Heart left ventricle (tissue), 16 donors: ENCODE measurements around the gene DGKB. TPM values are rescaled to one million over a fixed set of nuclear protein-coding genes. Genes with fewer than 3 reads are reported as not detected.
A peak's percentile ranks its signal among the peaks of the same experiment; 100 is the strongest.

Source experiments
- ATAC-seq, 4 donors: fragments of 200-7000 bp; cut with Tn5 transposase; one replicate each; pipeline ENCODE4 v1.9.1; 2020 to 2022; ENCODE audit warnings: moderate library complexity in 4 of 4, mild to moderate bottlenecking in 3 of 4, moderate number of reproducible peaks in 1 of 4
- DNase-seq, 5 donors: peaks; one replicate each; pipeline ENCODE4 v3.0.0-alpha.2; 2020
- H3K27ac ChIP-seq, 12 donors: fragments of 200-600 bp; sonication (generic) in 4 of 12; one replicate each; pipeline versions ENCODE4 v1.5.0 to v1.8.0; 2016 to 2022; ENCODE audit warnings: mild to moderate bottlenecking in 2 of 12
- H3K27me3 ChIP-seq, 9 donors: fragments of 200-600 bp; sonication (generic) in 2 of 9; one replicate each; pipeline versions ENCODE4 v1.5.1 to v1.8.0; 2016 to 2022; ENCODE audit warnings: mild to moderate bottlenecking in 3 of 9
- H3K36me3 ChIP-seq, 9 donors: fragments of 200-600 bp; sonication (generic) in 2 of 9; one replicate each; pipeline versions ENCODE4 v1.5.0 to v1.8.0; 2018 to 2022; ENCODE audit warnings: mild to moderate bottlenecking in 2 of 9
- H3K4me1 ChIP-seq, 12 donors: fragments of 200-600 bp; sonication (generic) in 4 of 12; one replicate each; pipeline versions ENCODE4 v1.5.0 to v1.8.0; 2016 to 2022; ENCODE audit warnings: mild to moderate bottlenecking in 3 of 12
- H3K4me3 ChIP-seq, 12 donors: fragments of 200-600 bp; sonication (generic) in 4 of 12; one replicate each; pipeline versions ENCODE4 v1.5.0 to v1.8.0; 2017 to 2022; ENCODE audit warnings: mild to moderate bottlenecking in 9 of 12, moderate library complexity in 4 of 12
- H3K9me3 ChIP-seq, 12 donors: fragments of 200-600 bp; sonication (generic) in 4 of 12; one replicate each; pipeline versions ENCODE4 v1.5.0 to v1.8.0; 2016 to 2022; ENCODE audit warnings: mild to moderate bottlenecking in 1 of 12
- CTCF ChIP-seq, 12 donors: fragments of 200-600 bp; sonication (generic) in 4 of 12; IDR thresholded peaks; one replicate each; pipeline versions ENCODE4 v1.5.0 to v1.8.0; 2018 to 2022; ENCODE audit warnings: antibody characterized with exemption in 12 of 12, mild to moderate bottlenecking in 5 of 12
- POLR2A ChIP-seq, 2 donors: fragments of 450-650 bp; IDR thresholded peaks; one replicate each; pipeline ENCODE4 v1.6.1; 2017; ENCODE audit warnings: antibody characterized with exemption in 2 of 2, mild to moderate bottlenecking in 2 of 2, moderate library complexity in 2 of 2
- WGBS, 4 donors: extraction: QIAGEN DNeasy Blood & Tissue Kit in 2 of 4; methylation state at CpG; one replicate each; pipeline versions ENCODE4 v1.1.5 to v1.1.7; 2013 to 2018; 5-methylcytosine and 5-hydroxymethylcytosine counted together
- intact Hi-C, 10 donors: fragments of 100-400 bp; cut with DNase I; formaldehyde crosslinking; loops; one replicate each; pipeline versions ENCODE4 v1.11.1 to v1.14.2; 2022
- polyA plus RNA-seq, 2 donors: library from polyadenylated mRNA; stranded (reverse); fragments of 200-250 nt; gene quantifications; one replicate each; pipeline ENCODE4 v1.2.3, GENCODE V29; 2013
- total RNA-seq, 9 donors: library from RNA; depleted of rRNA in 2 of 9; stranded (reverse); fragments of >200 nt in 2 of 9; fragmentation: NEBNext Ultra II Directional in 3 of 9; extraction: Animal tissue kit (Norgen Biotek cat#: 25700) in 3 of 9; gene quantifications; one replicate each; pipeline versions ENCODE4 v1.1.0 to v1.2.4, GENCODE V29; 2016 to 2023
- donor health status: ischemic (EF 13 %, LVEDD 7.1; RV severe dilation, severe dysfunction).
- donor health status: healthy with polysubstance abuse.
- donor health status: DM: no; HTN: yes; CAD: no.
- donor health status: DM: no; HTN: no; CAD: no.
- donor health status: ischemic (EF 25% LVEDD 6.9; RV normal size, moderate dysfunction).
- donor health status: ischemic (EF 25% LVEDD 5.7; RV mildly dilated, moderate dysfunction).
- donor health status: healthy.
- donor health status: DM: yes; HTN: yes; CAD: no.
- donor health status: ischemic (EF 35%, LVEDD 5.7; RV mildly dilated, moderate dysfunction).
- donor health status: nonischemic (EF 11% LVEDD 7.7; RV severe dilation, severe dysfunction).
- donor health status: DM: yes; HTN: yes; CAD: no.
- donor health status: PGD.
- donor health status: ischemic (EF 29% LVEDD 5.4; RV normal size, mild dysfunction).
- donor health status: nonischemic (EF 23%, LVEDD 6.1; RV moderate dilation, normal function).

DGKB gene
- total and polyA plus RNA-seq, 11 donors = 0.08 to 1.6 (median 0.47) TPM; not detected in 1

- H3K27ac ChIP-seq = no peak overlapping the region
- no peaks in the 10 kb centered on the region for H3K4me1 ChIP-seq
- no peak overlapping the region for H3K4me3 ChIP-seq
- ATAC-seq (no peak), DNase-seq (no peak)
- TF ChIP-seq CTCF (IDR thresholded peaks at IDR 0.05) (no peak), POLR2A (IDR thresholded peaks at IDR 0.05) (no peak)
- no peaks in the 10 kb centered on the region for H3K36me3 ChIP-seq
- intact Hi-C loops = no loop called here
- WGBS, 4 donors = 95 to 97% (median 96%) methylated on average over 4 of the region's 4 CpGs
- H3K27me3 ChIP-seq = no peaks in the 10 kb centered on the region
- H3K9me3 ChIP-seq = peaks cover 0 to 50% (median 18%) of the 10 kb centered on the region in 12 donors
Measured at GRCh38 chr7:14740606-14741005, 161.9 kb downstream of the DGKB start.

GRCh38 chr7:14739841-14740185 lies 162.7 kb downstream of the DGKB start:
- H3K36me3 ChIP-seq = no peaks in the 10 kb centered on the region
- no peaks in the 10 kb centered on the region for H3K4me1 ChIP-seq
- H3K27me3 ChIP-seq = no peaks in the 10 kb centered on the region
- peaks cover 0 to 50% (median 18%) of the 10 kb centered on the region in 12 donors for H3K9me3 ChIP-seq
- H3K27ac ChIP-seq = no peak overlapping the region
- no peak for TF ChIP-seq POLR2A (IDR thresholded peaks at IDR 0.05)
- TF ChIP-seq CTCF (IDR thresholded peaks at IDR 0.05) = no peak
- H3K4me3 ChIP-seq = no peak overlapping the region
- DNase-seq (peak in 1 of 5 donors; percentile 28), ATAC-seq (no peak)
- WGBS, 4 donors = 95 to 98% (median 96%) methylated on average over 12 of the region's 12 CpGs
- intact Hi-C loops = no loop called here

GRCh38 chr7:14739168-14739840 lies 163.2 kb downstream of the DGKB start:
- Histone ChIP-seq H3K27me3 (no peaks in the 10 kb centered on the region), H3K4me1 (no peaks in the 10 kb centered on the region), H3K36me3 (no peaks in the 10 kb centered on the region), H3K9me3 (peaks cover 0 to 50% (median 18%) of the 10 kb centered on the region in 12 donors), H3K27ac (no peak overlapping the region), H3K4me3 (no peak overlapping the region)
- DNase-seq = no peak
- intact Hi-C loops = no loop called here
- TF ChIP-seq CTCF (IDR thresholded peaks at IDR 0.05) = no peak
- no peak for TF ChIP-seq POLR2A (IDR thresholded peaks at IDR 0.05)
- 78 to 87% (median 82%) methylated on average over 9 of the region's 9 CpGs for WGBS, 4 donors
- ATAC-seq = no peak

GRCh38 chr7:14738086-14738485 lies 164.5 kb downstream of the DGKB start:
- Histone ChIP-seq H3K4me1 (no peaks in the 10 kb centered on the region), H3K36me3 (no peaks in the 10 kb centered on the region), H3K27me3 (no peaks in the 10 kb centered on the region), H3K27ac (no peak overlapping the region), H3K9me3 (peaks cover 0 to 37% (median 12%) of the 10 kb centered on the region in 12 donors), H3K4me3 (no peak overlapping the region)
- TF ChIP-seq POLR2A (IDR thresholded peaks at IDR 0.05) (no peak), CTCF (IDR thresholded peaks at IDR 0.05) (no peak)
- 0 to 45% (median 21%) methylated on average over 1 of the region's 1 CpG for WGBS, 4 donors
- no peak for DNase-seq
- intact Hi-C loops = no loop called here
- no peak for ATAC-seq
